VCaP (cell line): ENCODE data around the gene QDPR.

Experiments
- H3K27ac ChIP-seq: fragments of 450-650 bp; 2 replicates; pipeline ENCODE4 v1.5.1; 2017
- TF ChIP-seq, protein P1 (sequence below): fragments of 450-650 bp; conservative IDR thresholded peaks from 2 replicates; pipeline ENCODE4 v1.5.1; 2017; ENCODE audit warnings: mild to moderate bottlenecking, moderate library complexity

Gene QDPR

DNA sequence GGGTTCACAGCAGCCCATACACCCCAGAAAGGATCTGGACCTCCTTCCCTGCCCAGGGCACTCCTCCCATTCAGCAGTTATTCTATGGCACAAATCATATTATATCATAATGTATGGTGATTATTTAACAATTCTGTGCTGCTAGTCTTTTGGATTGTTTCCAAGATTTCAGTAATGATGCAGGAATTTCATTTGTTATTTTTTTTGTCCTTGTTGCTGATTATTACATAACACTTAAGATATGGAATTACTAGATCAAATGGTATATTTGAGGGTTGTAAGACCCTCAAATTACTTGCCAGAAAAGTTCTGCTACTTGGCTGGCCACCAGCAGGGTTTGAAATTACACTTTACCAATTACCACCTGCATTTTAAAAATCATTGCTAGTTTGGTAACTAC, 36.4 kb downstream of the QDPR start:
- TF ChIP-seq, protein P1, sequence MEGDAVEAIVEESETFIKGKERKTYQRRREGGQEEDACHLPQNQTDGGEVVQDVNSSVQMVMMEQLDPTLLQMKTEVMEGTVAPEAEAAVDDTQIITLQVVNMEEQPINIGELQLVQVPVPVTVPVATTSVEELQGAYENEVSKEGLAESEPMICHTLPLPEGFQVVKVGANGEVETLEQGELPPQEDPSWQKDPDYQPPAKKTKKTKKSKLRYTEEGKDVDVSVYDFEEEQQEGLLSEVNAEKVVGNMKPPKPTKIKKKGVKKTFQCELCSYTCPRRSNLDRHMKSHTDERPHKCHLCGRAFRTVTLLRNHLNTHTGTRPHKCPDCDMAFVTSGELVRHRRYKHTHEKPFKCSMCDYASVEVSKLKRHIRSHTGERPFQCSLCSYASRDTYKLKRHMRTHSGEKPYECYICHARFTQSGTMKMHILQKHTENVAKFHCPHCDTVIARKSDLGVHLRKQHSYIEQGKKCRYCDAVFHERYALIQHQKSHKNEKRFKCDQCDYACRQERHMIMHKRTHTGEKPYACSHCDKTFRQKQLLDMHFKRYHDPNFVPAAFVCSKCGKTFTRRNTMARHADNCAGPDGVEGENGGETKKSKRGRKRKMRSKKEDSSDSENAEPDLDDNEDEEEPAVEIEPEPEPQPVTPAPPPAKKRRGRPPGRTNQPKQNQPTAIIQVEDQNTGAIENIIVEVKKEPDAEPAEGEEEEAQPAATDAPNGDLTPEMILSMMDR = no peak
- no peak overlapping the region for H3K27ac ChIP-seq

DNA sequence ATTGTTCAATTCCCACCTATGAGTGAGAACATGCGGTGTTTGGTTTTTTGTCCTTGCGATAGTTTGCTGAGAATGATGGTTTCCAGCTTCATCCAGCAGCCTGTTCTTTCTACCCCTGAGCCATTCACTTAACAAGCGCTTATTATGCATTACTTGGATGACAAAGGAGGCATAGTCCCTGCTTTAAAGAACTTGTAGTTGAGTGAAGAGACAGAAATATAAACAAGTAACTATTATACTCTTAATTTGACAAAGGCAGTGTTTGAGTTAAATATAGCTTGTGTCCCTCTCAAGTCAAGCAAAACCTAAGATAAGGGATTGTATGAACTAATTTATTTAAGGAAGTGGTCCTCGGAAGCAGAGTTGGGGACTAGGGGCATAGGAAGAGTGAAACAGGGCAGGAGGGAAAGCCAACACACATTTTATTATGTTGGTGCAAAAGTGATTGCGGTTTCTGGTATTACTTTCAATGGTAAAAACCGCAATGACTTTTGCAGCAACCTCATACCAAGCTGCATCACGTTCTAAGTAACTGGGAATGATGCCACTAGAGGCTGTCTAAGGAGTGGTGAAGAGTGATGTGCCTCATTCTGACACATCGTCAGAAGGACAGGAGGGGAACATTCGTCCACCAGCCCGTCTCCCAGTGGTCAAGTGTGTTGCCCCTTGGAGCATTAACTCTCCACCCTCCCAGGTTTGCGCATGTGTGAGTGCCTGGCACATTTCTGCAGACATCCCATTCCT, 41.8 kb downstream of the QDPR start:
- H3K27ac ChIP-seq = no peak overlapping the region
- TF ChIP-seq, protein P1 = no peak

DNA sequence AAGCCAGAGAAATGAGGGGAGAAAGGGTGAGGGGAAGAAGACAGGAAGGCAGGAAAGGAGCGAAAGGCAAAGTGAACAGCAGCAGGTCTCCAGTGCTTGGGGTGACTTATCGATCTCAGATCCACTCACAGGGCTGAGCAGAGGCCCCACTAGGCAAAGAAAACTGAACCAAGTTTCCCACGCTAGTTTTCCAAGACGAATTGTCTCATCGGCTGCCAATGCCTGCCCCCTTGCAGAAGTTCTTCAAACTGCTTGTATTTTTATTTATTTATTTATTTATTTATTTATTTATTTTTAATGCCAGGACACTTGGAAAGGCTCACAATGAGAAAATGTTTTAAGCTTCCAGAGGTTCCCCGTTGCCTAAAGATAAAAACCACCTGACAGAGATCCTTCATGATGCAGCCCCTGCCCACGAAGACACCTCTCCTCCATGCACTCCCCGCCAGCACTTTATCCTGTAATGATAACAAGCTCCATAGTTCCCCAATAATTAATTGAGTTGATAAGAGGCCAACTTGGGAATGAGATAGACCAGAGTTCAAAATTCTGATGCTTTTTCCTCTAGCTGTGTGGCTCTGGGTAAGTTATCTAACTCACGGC, 43.2 kb downstream of the QDPR start:
- TF ChIP-seq, protein P1 = peak; percentile 61
- H3K27ac ChIP-seq = no peak overlapping the region

DNA sequence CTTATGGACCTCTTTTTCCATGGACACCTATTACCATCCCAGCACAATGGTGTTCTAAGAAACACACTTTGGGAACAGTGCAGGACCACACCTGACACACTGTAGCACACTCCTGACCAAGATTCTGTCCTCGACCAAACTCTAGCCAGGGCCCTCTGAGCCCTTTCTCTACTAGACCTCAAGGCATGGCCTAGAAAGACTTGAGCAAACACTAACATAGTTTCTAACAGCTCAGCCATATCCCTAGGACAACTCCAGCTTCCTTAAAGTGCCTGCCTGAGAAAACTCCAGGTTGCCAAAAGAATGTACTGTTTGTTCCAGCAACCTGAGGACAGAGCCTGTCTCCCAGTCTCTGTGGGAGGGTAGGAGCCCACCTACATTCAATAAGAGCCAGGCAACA, 48.3 kb downstream of the QDPR start:
- H3K27ac ChIP-seq = no peak overlapping the region
- TF ChIP-seq, protein P1 = no peak

DNA sequence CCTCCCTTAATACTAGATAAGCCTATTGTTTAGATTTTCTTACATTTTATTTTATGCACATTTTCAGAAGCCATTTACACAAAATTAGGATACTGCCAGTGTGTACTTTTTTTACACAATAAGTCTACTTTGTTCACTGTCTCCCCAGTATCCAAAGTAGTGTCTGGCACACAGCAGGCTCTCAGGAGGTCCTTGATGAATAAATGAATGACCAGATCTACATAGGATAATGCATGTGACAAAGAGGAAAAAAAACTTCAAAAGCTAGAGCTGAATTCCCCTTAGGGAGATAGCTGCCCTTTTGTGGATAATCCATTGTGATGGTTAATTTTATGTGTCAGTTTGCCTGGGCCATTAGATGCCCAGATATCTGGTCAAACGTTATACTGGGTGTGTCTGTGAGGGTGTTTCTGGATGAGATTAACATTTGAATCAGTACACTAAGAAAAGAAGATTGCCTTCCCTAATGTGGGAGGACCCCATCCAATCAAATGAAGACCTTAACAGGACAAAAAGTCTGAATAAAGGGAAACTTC, 61.6 kb downstream of the QDPR start:
- TF ChIP-seq, protein P1 = no peak
- H3K27ac ChIP-seq = no peak overlapping the region

DNA sequence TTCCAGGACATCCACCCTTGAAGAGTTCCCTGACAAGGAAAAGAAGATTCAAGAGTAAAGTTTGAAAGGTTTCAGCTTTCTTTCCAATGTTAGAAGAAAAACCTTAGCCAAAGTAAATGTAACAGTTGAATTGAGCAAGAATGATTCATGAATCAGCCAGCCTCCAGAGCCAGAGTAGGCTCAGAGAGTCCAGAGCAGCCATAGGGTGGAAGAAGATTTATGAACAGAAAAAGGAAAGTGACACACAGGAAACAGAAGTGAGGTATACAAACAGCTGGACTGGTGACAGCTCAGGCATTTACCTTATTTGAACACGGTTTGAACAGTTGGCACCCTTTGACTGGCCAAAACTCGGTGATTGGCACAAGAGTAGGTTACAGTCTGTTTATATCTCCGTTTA, 63.2 kb downstream of the QDPR start:
- no peak overlapping the region for H3K27ac ChIP-seq
- TF ChIP-seq, protein P1 = no peak

DNA sequence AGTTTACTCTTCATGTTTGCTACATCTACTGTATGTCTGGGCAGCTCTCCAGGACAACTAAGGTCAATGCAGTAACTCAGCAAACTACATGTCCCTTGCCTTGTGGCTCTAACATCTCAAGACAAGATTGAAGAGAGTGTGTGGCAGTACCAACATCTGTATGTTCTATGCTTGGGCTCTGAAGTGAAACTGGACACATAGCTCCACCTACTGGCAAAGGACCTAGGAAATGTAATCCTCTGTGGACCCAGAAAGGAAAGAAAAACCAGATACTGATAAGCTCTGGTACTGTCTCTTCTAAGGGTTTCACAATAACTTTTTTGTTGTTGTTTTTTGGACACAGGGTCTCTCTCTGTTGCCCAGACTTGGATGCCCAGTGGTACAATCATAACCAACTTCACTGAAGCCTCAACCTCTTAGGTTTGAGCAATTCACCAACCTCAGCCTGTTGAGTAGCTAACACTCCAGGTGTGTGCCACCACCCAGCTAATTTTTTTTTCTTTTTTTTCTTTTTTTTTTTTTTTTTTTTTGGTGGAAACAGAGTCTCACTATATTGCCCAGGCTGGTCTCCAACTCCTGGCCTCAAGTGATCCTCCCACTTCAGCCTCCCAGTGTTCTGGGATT, 64.1 kb downstream of the QDPR start:
- TF ChIP-seq, protein P1 = peak; percentile 87
- no peak overlapping the region for H3K27ac ChIP-seq
